SK-N-SH treated with all-trans-retinoic acid at 6 μM for 48 hours (cell line): Measurements from ENCODE around the gene KAT5.
"Not testable (repeated sequence)": the region's sequence is repeated elsewhere in the genome, so short reads cannot be mapped to it uniquely, and the experiment has no call there.

Experiments used
- ATAC-seq: fragments of 200-7000 bp; cut with Tn5 transposase; 3 replicates; pipeline ENCODE4 v1.9.1; 2020; ENCODE audit warnings: mild to moderate bottlenecking, moderate library complexity
- ARNTL ChIP-seq: fragments of 450-650 bp; formaldehyde crosslinking; IDR thresholded peaks from 2 replicates; pipeline ENCODE4 v1.5.0; 2020; ENCODE audit warnings: low read depth, mild to moderate bottlenecking, moderate library complexity, borderline replicate concordance
- BACH2 ChIP-seq: fragments of 250-450 bp; sonication (Bioruptor Pico); IDR thresholded peaks from 2 replicates; pipeline ENCODE4 v1.9.0; 2021; ENCODE audit warnings: mild to moderate bottlenecking, borderline replicate concordance
- CREB5 ChIP-seq: fragments of 250-450 bp; sonication (Bioruptor Pico); IDR thresholded peaks from 2 replicates; pipeline ENCODE4 v1.5.1; 2020; ENCODE audit warnings: low read depth, mild to moderate bottlenecking, moderate library complexity
- CSDC2 ChIP-seq: fragments of 250-450 bp; sonication (Bioruptor Pico); IDR thresholded peaks from 2 replicates; pipeline ENCODE4 v1.5.0; 2020; ENCODE audit warnings: mild to moderate bottlenecking, moderate library complexity
- CSRNP3 ChIP-seq: fragments of 250-450 bp; sonication (Bioruptor Pico); IDR thresholded peaks from 2 replicates; pipeline ENCODE4 v1.5.1; 2021; ENCODE audit warnings: mild to moderate bottlenecking, moderate library complexity
- ESRRG ChIP-seq: fragments of 250-450 bp; sonication (Bioruptor Pico); IDR thresholded peaks from 2 replicates; pipeline ENCODE4 v1.6.1; 2021; ENCODE audit warnings: mild to moderate bottlenecking
- GLIS3 ChIP-seq: fragments of 250-450 bp; sonication (Bioruptor Pico); IDR thresholded peaks from 2 replicates; pipeline ENCODE4 v1.5.0; 2020; ENCODE audit warnings: mild to moderate bottlenecking, moderate library complexity
- ISL1 ChIP-seq: fragments of 250-450 bp; sonication (Bioruptor Pico); IDR thresholded peaks from 2 replicates; pipeline ENCODE4 v2.1.2; 2022; ENCODE audit warnings: mild to moderate bottlenecking, moderate library complexity
- PATZ1 ChIP-seq: fragments of 250-450 bp; sonication (Bioruptor Pico); IDR thresholded peaks from 2 replicates; pipeline ENCODE4 v1.8.0; 2020; ENCODE audit warnings: mild to moderate bottlenecking, moderate library complexity, borderline replicate concordance
- POU6F1 ChIP-seq: fragments of 250-450 bp; sonication (Bioruptor Pico); IDR thresholded peaks from 2 replicates; pipeline ENCODE4 v1.8.0; 2021; ENCODE audit warnings: low read depth, mild to moderate bottlenecking, moderate library complexity, borderline replicate concordance
- PPARA ChIP-seq: fragments of 250-450 bp; sonication (Bioruptor Pico); IDR thresholded peaks from 2 replicates; pipeline ENCODE4 v1.5.0; 2020; ENCODE audit warnings: mild to moderate bottlenecking, borderline replicate concordance
- RARB ChIP-seq: fragments of 250-450 bp; sonication (Bioruptor Pico); IDR thresholded peaks from 2 replicates; pipeline ENCODE4 v1.8.0; 2021; ENCODE audit warnings: mild to moderate bottlenecking, moderate library complexity
- SNAI2 ChIP-seq: fragments of 250-450 bp; sonication (Bioruptor Pico); IDR thresholded peaks from 2 replicates; pipeline ENCODE4 v1.5.0; 2020; ENCODE audit warnings: mild to moderate bottlenecking, moderate library complexity
- TCF4 ChIP-seq: fragments of 250-450 bp; sonication (Bioruptor Pico); IDR thresholded peaks from 2 replicates; pipeline ENCODE4 v1.8.0; 2021; ENCODE audit warnings: mild to moderate bottlenecking, moderate library complexity, borderline replicate concordance
- TOX ChIP-seq: fragments of 250-450 bp; sonication (Bioruptor Pico); IDR thresholded peaks from 2 replicates; pipeline ENCODE4 v1.8.0; 2021; ENCODE audit warnings: mild to moderate bottlenecking, moderate library complexity, borderline replicate concordance
- TSHZ2 ChIP-seq: fragments of 250-450 bp; sonication (Bioruptor Pico); IDR thresholded peaks from 2 replicates; pipeline ENCODE4 v1.5.0; 2020; ENCODE audit warnings: mild to moderate bottlenecking, moderate library complexity
- ZC3H10 ChIP-seq: fragments of 250-450 bp; sonication (Bioruptor Pico); IDR thresholded peaks from 2 replicates; pipeline ENCODE4 v1.5.1; 2021; ENCODE audit warnings: mild to moderate bottlenecking, moderate library complexity
- ZFP3 ChIP-seq: fragments of 250-450 bp; sonication (Bioruptor Pico); IDR thresholded peaks from 2 replicates; pipeline ENCODE4 v1.5.0; 2020; ENCODE audit warnings: mild to moderate bottlenecking, moderate library complexity
- ZFP30 ChIP-seq: fragments of 450-650 bp; formaldehyde crosslinking; IDR thresholded peaks from 2 replicates; pipeline ENCODE4 v1.5.0; 2022; ENCODE audit warnings: mild to moderate bottlenecking, moderate library complexity
- ZNF565 ChIP-seq: fragments of 450-650 bp; formaldehyde crosslinking; conservative IDR thresholded peaks from 2 replicates; pipeline ENCODE4 v1.5.0; 2020; ENCODE audit warnings: low read depth, mild to moderate bottlenecking, moderate library complexity
- ZNF70 ChIP-seq: fragments of 450-650 bp; formaldehyde crosslinking; IDR thresholded peaks from 2 replicates; pipeline ENCODE4 v1.5.0; 2020; ENCODE audit warnings: mild to moderate bottlenecking, moderate library complexity
- ZNF8 ChIP-seq: fragments of 450-650 bp; formaldehyde crosslinking; IDR thresholded peaks from 2 replicates; pipeline ENCODE4 v1.5.0; 2020; ENCODE audit warnings: mild to moderate bottlenecking, moderate library complexity

KAT5 gene

GRCh38 chr11:65730461-65730860 is 18.4 kb downstream of the KAT5 start (continued):
- TF ChIP-seq ZNF70 (CRISPR knock-in tag) (no peak), BACH2 (CRISPR knock-in tag) (no peak), TCF4 (CRISPR knock-in tag) (no peak)

GRCh38 chr11:65735111-65735510 is 23.1 kb downstream of the KAT5 start:
- not testable (repeated sequence) for ATAC-seq

GRCh38 chr11:65736810-65737209 is 24.8 kb downstream of the KAT5 start:
- no peak for TF ChIP-seq BACH2 (CRISPR knock-in tag)
- no peak for TF ChIP-seq TOX (CRISPR knock-in tag)
- no peak for TF ChIP-seq SNAI2
- TF ChIP-seq ZFP30 (CRISPR knock-in tag): no peak
- TF ChIP-seq ZNF565 (CRISPR knock-in tag): no peak
- no peak for TF ChIP-seq CREB5
- no peak for TF ChIP-seq CSDC2 (CRISPR knock-in tag)
- TF ChIP-seq ZNF70 (CRISPR knock-in tag): no peak
- no peak for TF ChIP-seq ARNTL (CRISPR knock-in tag)
- no peak for TF ChIP-seq TSHZ2 (CRISPR knock-in tag)
- TF ChIP-seq ZFP3: no peak
- no peak for TF ChIP-seq RARB (CRISPR knock-in tag)
- TF ChIP-seq POU6F1 (CRISPR knock-in tag): no peak
- TF ChIP-seq ISL1 (CRISPR knock-in tag): no peak
- TF ChIP-seq GLIS3 (CRISPR knock-in tag): no peak
- no peak for TF ChIP-seq PATZ1 (CRISPR knock-in tag)
- no peak for ATAC-seq

- no peak for ATAC-seq
- TF ChIP-seq RARB (CRISPR knock-in tag) (no peak), GLIS3 (CRISPR knock-in tag) (no peak), ZFP30 (CRISPR knock-in tag) (no peak), ZNF565 (CRISPR knock-in tag) (no peak), ARNTL (CRISPR knock-in tag) (no peak), ESRRG (no peak), PPARA (no peak), BACH2 (CRISPR knock-in tag) (no peak), ZFP3 (no peak), SNAI2 (no peak), TOX (CRISPR knock-in tag) (no peak), ZNF70 (CRISPR knock-in tag) (no peak), PATZ1 (CRISPR knock-in tag) (no peak), TCF4 (CRISPR knock-in tag) (no peak), TSHZ2 (CRISPR knock-in tag) (no peak), ZC3H10 (no peak), ZNF8 (no peak), CSDC2 (CRISPR knock-in tag) (no peak), CSRNP3 (CRISPR knock-in tag) (no peak)
These were observed 27.0 kb downstream of the KAT5 start for GRCh38 chr11:65739022-65739421.
